Suprapubic skin (tissue), 4 donors: ENCODE measurements around the gene FADD. TPM values are rescaled to one million over a fixed set of nuclear protein-coding genes. Genes with fewer than 3 reads are reported as not detected.

Experiments used
- DNase-seq, 2 donors: peaks; one replicate each; pipeline ENCODE4 v3.0.0-alpha.2; 2019; ENCODE audit warnings: low spot score in 2 of 2
- H3K27ac ChIP-seq: fragments of 200-600 bp; sonication (generic); one replicate; pipeline ENCODE4 v1.5.1; 2019
- H3K27me3 ChIP-seq: fragments of 200-600 bp; sonication (generic); one replicate; pipeline ENCODE4 v1.5.1; 2019
- H3K36me3 ChIP-seq: fragments of 200-600 bp; sonication (generic); one replicate; pipeline ENCODE4 v1.5.1; 2019
- H3K4me1 ChIP-seq: fragments of 200-600 bp; sonication (generic); one replicate; pipeline ENCODE4 v1.5.1; 2019
- H3K4me3 ChIP-seq: fragments of 200-600 bp; sonication (generic); one replicate; pipeline ENCODE4 v1.5.1; 2019; ENCODE audit warnings: mild to moderate bottlenecking
- H3K9me3 ChIP-seq: fragments of 200-600 bp; sonication (generic); one replicate; pipeline ENCODE4 v1.5.1; 2019
- CTCF ChIP-seq, 2 donors: fragments of 200-600 bp in 1 of 2; fragments of 450-650 bp in 1 of 2; sonication (generic) in 1 of 2; IDR thresholded peaks; one replicate each; pipeline ENCODE4 v1.5.1; 2016 to 2019; ENCODE audit warnings: antibody characterized with exemption in 2 of 2, mild to moderate bottlenecking in 1 of 2, moderate library complexity in 1 of 2
- EP300 ChIP-seq: sonication (generic); formaldehyde crosslinking; IDR thresholded peaks from one replicate; pipeline ENCODE4 v1.6.1; 2017; ENCODE audit warnings: antibody characterized with exemption
- POLR2A ChIP-seq, 2 donors: fragments of 450-650 bp; IDR thresholded peaks; one replicate each; pipeline ENCODE4 v1.6.1; 2017; ENCODE audit warnings: antibody characterized with exemption in 2 of 2, mild to moderate bottlenecking in 2 of 2, moderate library complexity in 2 of 2
- POLR2AphosphoS5 ChIP-seq, 3 donors: sonication (generic); formaldehyde crosslinking; IDR thresholded peaks; one replicate each; pipeline ENCODE4 v1.6.1; 2017; ENCODE audit warnings: antibody characterized with exemption in 3 of 3
- WGBS: methylation state at CpG from one replicate; pipeline ENCODE4 v1.1.5; 2018; 5-methylcytosine and 5-hydroxymethylcytosine counted together
- total RNA-seq, 4 donors: library from RNA; depleted of rRNA; stranded (reverse); fragments of >200 nt; gene quantifications; one replicate each; pipeline ENCODE4 v1.1.0, GENCODE V29; 2016

Gene FADD
- total RNA-seq, 4 donors from 2014 or later: 12.3 to 29.3 (median 18.1) TPM

- no peaks in the 10 kb centered on the region for H3K9me3 ChIP-seq
- 95% methylated on average over 17 of the region's 17 CpGs for WGBS
- no peak overlapping the region for H3K27ac ChIP-seq
Observed at GRCh38 chr11:70167723-70168404, 35.2 kb upstream of the FADD start.

GRCh38 chr11:70168405-70168754 lies 34.7 kb upstream of the FADD start:
- H3K36me3 ChIP-seq: peaks cover 27% of the 10 kb centered on the region
- 88% methylated on average over 6 of the region's 6 CpGs for WGBS
- no peaks in the 10 kb centered on the region for H3K9me3 ChIP-seq
- H3K4me1 ChIP-seq: no peaks in the 10 kb centered on the region
- DNase-seq: no peak
- H3K27ac ChIP-seq: no peak overlapping the region
- TF ChIP-seq EP300 (no peak), CTCF (IDR thresholded peaks at IDR 0.05) (no peak), POLR2A (IDR thresholded peaks at IDR 0.05) (no peak), POLR2AphosphoS5 (IDR thresholded peaks at IDR 0.05) (no peak)
- peaks cover 13% of the 10 kb centered on the region for H3K27me3 ChIP-seq
- H3K4me3 ChIP-seq: no peak overlapping the region

More at GRCh38 chr11:70167723-70168404, 35.2 kb upstream of the FADD start:
- Histone ChIP-seq H3K4me3 (no peak overlapping the region), H3K27me3 (peaks cover 13% of the 10 kb centered on the region), H3K4me1 (no peaks in the 10 kb centered on the region), H3K36me3 (peaks cover 23% of the 10 kb centered on the region)
- TF ChIP-seq POLR2A (IDR thresholded peaks at IDR 0.05): no peak
- no peak for TF ChIP-seq EP300
- TF ChIP-seq CTCF (IDR thresholded peaks at IDR 0.05): no peak
- no peak for TF ChIP-seq POLR2AphosphoS5 (IDR thresholded peaks at IDR 0.05)
- DNase-seq: no peak

- no peaks in the 10 kb centered on the region for H3K9me3 ChIP-seq
- no peaks in the 10 kb centered on the region for H3K4me1 ChIP-seq
- TF ChIP-seq POLR2A (IDR thresholded peaks at IDR 0.05): no peak
- TF ChIP-seq POLR2AphosphoS5 (IDR thresholded peaks at IDR 0.05): no peak
- TF ChIP-seq EP300: no peak
- DNase-seq: no peak
- 50% methylated on average over 10 of the region's 11 CpGs for WGBS
- H3K27me3 ChIP-seq: peaks cover 13% of the 10 kb centered on the region
- H3K4me3 ChIP-seq: no peak overlapping the region
- H3K36me3 ChIP-seq: peaks cover 27% of the 10 kb centered on the region
- no peak overlapping the region for H3K27ac ChIP-seq
Observed at GRCh38 chr11:70169127-70169526, 34.0 kb upstream of the FADD start.

GRCh38 chr11:70169632-70170031 lies 33.5 kb upstream of the FADD start:
- no peak overlapping the region for H3K4me3 ChIP-seq
- DNase-seq: no peak
- peaks cover 27% of the 10 kb centered on the region for H3K36me3 ChIP-seq
- no peaks in the 10 kb centered on the region for H3K9me3 ChIP-seq
- no peak overlapping the region for H3K27ac ChIP-seq
- H3K4me1 ChIP-seq: no peaks in the 10 kb centered on the region
- WGBS: 61% methylated on average over 7 of the region's 8 CpGs
- no peak for TF ChIP-seq CTCF (IDR thresholded peaks at IDR 0.05)
- no peak for TF ChIP-seq EP300
- TF ChIP-seq POLR2A (IDR thresholded peaks at IDR 0.05): no peak
- no peak for TF ChIP-seq POLR2AphosphoS5 (IDR thresholded peaks at IDR 0.05)
- H3K27me3 ChIP-seq: peaks cover 13% of the 10 kb centered on the region

- Histone ChIP-seq H3K4me1 (no peaks in the 10 kb centered on the region), H3K9me3 (no peaks in the 10 kb centered on the region), H3K36me3 (peaks cover 23% of the 10 kb centered on the region), H3K27ac (no peak overlapping the region), H3K27me3 (peaks cover 13% of the 10 kb centered on the region), H3K4me3 (no peak overlapping the region)
- DNase-seq: no peak
- no peak for TF ChIP-seq POLR2A (IDR thresholded peaks at IDR 0.05)
- TF ChIP-seq POLR2AphosphoS5 (IDR thresholded peaks at IDR 0.05): no peak
- no peak for TF ChIP-seq EP300
- no peak for TF ChIP-seq CTCF (IDR thresholded peaks at IDR 0.05)
- WGBS: 89% methylated on average over 21 of the region's 22 CpGs
Observed at GRCh38 chr11:70170596-70171210, 32.4 kb upstream of the FADD start.
